Pulmonary artery endothelial cell (primary cell): ENCODE data around the gene THY1. TPM values are rescaled to one million over a fixed set of nuclear protein-coding genes. Genes with fewer than 3 reads are reported as not detected.

Experiments
- DNase-seq: peaks from one replicate; pipeline ENCODE4 v3.0.0-alpha.2; 2011; ENCODE audit warnings: low read depth, low spot score
- total RNA-seq: library from RNA; depleted of rRNA; stranded (reverse); fragments of >200 nt; gene quantifications from 2 replicates; pipeline ENCODE4 v1.2.3, GENCODE V29; 2014

Gene THY1
- total RNA-seq, 1 donor from 2014 or later = not detected

- DNase-seq = no peak
Observed at GRCh38 chr11:119370486-119371046, 52.4 kb downstream of the THY1 start.

GRCh38 chr11:119369132-119369925 lies 53.6 kb downstream of the THY1 start:
- no peak for DNase-seq

GRCh38 chr11:119368121-119369034 lies 54.6 kb downstream of the THY1 start:
- no peak for DNase-seq

- no peak for DNase-seq
Observed at GRCh38 chr11:119367661-119368120, 55.3 kb downstream of the THY1 start.

Other genes with a start within 250 kb of the THY1 start
- gene NHERF4, start 237.7 kb downstream of the THY1 start, total RNA-seq = 0.13 TPM in 1 of 2 replicates, not detected in the other
- gene CBL, start 216.8 kb downstream of the THY1 start, total RNA-seq = 11.9 and 14.8 TPM in 2 replicates
- 1,937 and 2,031 TPM in 2 replicates for gene MCAM, start 106.0 kb downstream of the THY1 start, total RNA-seq
- gene RNF26, start 88.6 kb downstream of the THY1 start, total RNA-seq = 4.4 and 6.0 TPM in 2 replicates
- gene C1QTNF5, start 82.3 kb downstream of the THY1 start, total RNA-seq = 61.2 and 101 TPM in 2 replicates
- gene MFRP, start 76.5 kb downstream of the THY1 start, total RNA-seq = not detected in 2 replicates
- 0.13 and 0.14 TPM in 2 replicates for gene USP2, start 41.5 kb downstream of the THY1 start, total RNA-seq